SK-N-SH treated with all-trans-retinoic acid at 6 μM for 48 hours (cell line): ENCODE results near the gene TIPIN.

ENCODE experiments used
- ATAC-seq: fragments of 200-7000 bp; cut with Tn5 transposase; 3 replicates; pipeline ENCODE4 v1.9.1; 2020; ENCODE audit warnings: mild to moderate bottlenecking, moderate library complexity
- ARNTL ChIP-seq: fragments of 450-650 bp; formaldehyde crosslinking; IDR thresholded peaks from 2 replicates; pipeline ENCODE4 v1.5.0; 2020; ENCODE audit warnings: low read depth, mild to moderate bottlenecking, moderate library complexity, borderline replicate concordance
- BACH2 ChIP-seq: fragments of 250-450 bp; sonication (Bioruptor Pico); IDR thresholded peaks from 2 replicates; pipeline ENCODE4 v1.9.0; 2021; ENCODE audit warnings: mild to moderate bottlenecking, borderline replicate concordance
- CSDC2 ChIP-seq: fragments of 250-450 bp; sonication (Bioruptor Pico); IDR thresholded peaks from 2 replicates; pipeline ENCODE4 v1.5.0; 2020; ENCODE audit warnings: mild to moderate bottlenecking, moderate library complexity
- ESRRG ChIP-seq: fragments of 250-450 bp; sonication (Bioruptor Pico); IDR thresholded peaks from 2 replicates; pipeline ENCODE4 v1.6.1; 2021; ENCODE audit warnings: mild to moderate bottlenecking
- GLIS3 ChIP-seq: fragments of 250-450 bp; sonication (Bioruptor Pico); IDR thresholded peaks from 2 replicates; pipeline ENCODE4 v1.5.0; 2020; ENCODE audit warnings: mild to moderate bottlenecking, moderate library complexity
- ISL1 ChIP-seq: fragments of 250-450 bp; sonication (Bioruptor Pico); IDR thresholded peaks from 2 replicates; pipeline ENCODE4 v2.1.2; 2022; ENCODE audit warnings: mild to moderate bottlenecking, moderate library complexity
- OSR1 ChIP-seq: fragments of 250-450 bp; sonication (Bioruptor Pico); IDR thresholded peaks from 2 replicates; pipeline ENCODE4 v1.8.0; 2022; ENCODE audit warnings: moderate library complexity, mild to moderate bottlenecking, inconsistent platforms
- RARB ChIP-seq: fragments of 250-450 bp; sonication (Bioruptor Pico); IDR thresholded peaks from 2 replicates; pipeline ENCODE4 v1.8.0; 2021; ENCODE audit warnings: mild to moderate bottlenecking, moderate library complexity
- SNAI2 ChIP-seq: fragments of 250-450 bp; sonication (Bioruptor Pico); IDR thresholded peaks from 2 replicates; pipeline ENCODE4 v1.5.0; 2020; ENCODE audit warnings: mild to moderate bottlenecking, moderate library complexity
- TCF4 ChIP-seq: fragments of 250-450 bp; sonication (Bioruptor Pico); IDR thresholded peaks from 2 replicates; pipeline ENCODE4 v1.8.0; 2021; ENCODE audit warnings: mild to moderate bottlenecking, moderate library complexity, borderline replicate concordance
- TOX ChIP-seq: fragments of 250-450 bp; sonication (Bioruptor Pico); IDR thresholded peaks from 2 replicates; pipeline ENCODE4 v1.8.0; 2021; ENCODE audit warnings: mild to moderate bottlenecking, moderate library complexity, borderline replicate concordance
- ZC3H10 ChIP-seq: fragments of 250-450 bp; sonication (Bioruptor Pico); IDR thresholded peaks from 2 replicates; pipeline ENCODE4 v1.5.1; 2021; ENCODE audit warnings: mild to moderate bottlenecking, moderate library complexity
- ZFP3 ChIP-seq: fragments of 250-450 bp; sonication (Bioruptor Pico); IDR thresholded peaks from 2 replicates; pipeline ENCODE4 v1.5.0; 2020; ENCODE audit warnings: mild to moderate bottlenecking, moderate library complexity
- ZFP30 ChIP-seq: fragments of 450-650 bp; formaldehyde crosslinking; IDR thresholded peaks from 2 replicates; pipeline ENCODE4 v1.5.0; 2022; ENCODE audit warnings: mild to moderate bottlenecking, moderate library complexity
- ZNF565 ChIP-seq: fragments of 450-650 bp; formaldehyde crosslinking; conservative IDR thresholded peaks from 2 replicates; pipeline ENCODE4 v1.5.0; 2020; ENCODE audit warnings: low read depth, mild to moderate bottlenecking, moderate library complexity
- ZNF70 ChIP-seq: fragments of 450-650 bp; formaldehyde crosslinking; IDR thresholded peaks from 2 replicates; pipeline ENCODE4 v1.5.0; 2020; ENCODE audit warnings: mild to moderate bottlenecking, moderate library complexity
- TF ChIP-seq, protein P1 (sequence below): fragments of 250-450 bp; sonication (Bioruptor Pico); IDR thresholded peaks from 2 replicates; pipeline ENCODE4 v1.5.1; 2020; ENCODE audit warnings: low read depth, mild to moderate bottlenecking, moderate library complexity
- TF ChIP-seq, protein P2 (sequence below): fragments of 250-450 bp; sonication (Bioruptor Pico); IDR thresholded peaks from 2 replicates; pipeline ENCODE4 v1.5.1; 2021; ENCODE audit warnings: mild to moderate bottlenecking, moderate library complexity
- TF ChIP-seq, protein P3 (sequence below): fragments of 250-450 bp; sonication (Bioruptor Pico); IDR thresholded peaks from 2 replicates; pipeline ENCODE4 v1.5.0; 2020; ENCODE audit warnings: mild to moderate bottlenecking, moderate library complexity
- TF ChIP-seq, protein P4 (sequence below): fragments of 250-450 bp; sonication (Bioruptor Pico); IDR thresholded peaks from 2 replicates; pipeline ENCODE4 v1.8.0; 2020; ENCODE audit warnings: mild to moderate bottlenecking, moderate library complexity, borderline replicate concordance
- TF ChIP-seq, protein P5 (sequence below): fragments of 250-450 bp; sonication (Bioruptor Pico); IDR thresholded peaks from 2 replicates; pipeline ENCODE4 v1.8.0; 2021; ENCODE audit warnings: low read depth, mild to moderate bottlenecking, moderate library complexity, borderline replicate concordance

The TIPIN gene

DNA sequence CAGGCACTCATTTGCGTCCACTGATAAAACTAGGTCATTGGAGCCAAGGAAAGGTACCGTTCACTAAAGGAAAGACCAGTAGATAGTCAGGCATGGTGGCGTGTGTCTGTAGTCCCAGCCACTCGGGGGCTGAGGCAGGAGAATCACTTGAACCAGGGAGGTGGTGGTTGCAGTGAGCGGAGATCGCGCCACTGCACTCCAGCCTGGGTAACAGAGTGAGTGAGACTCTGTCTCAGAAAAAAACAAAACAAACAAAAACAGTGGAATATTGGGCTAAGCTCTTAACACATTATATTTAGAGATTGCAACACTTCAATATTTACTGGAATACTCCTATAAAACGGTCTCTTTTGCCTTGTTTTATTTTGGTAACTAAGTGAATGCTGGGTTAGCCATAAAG is 47.6 kb upstream of the TIPIN start (continued):
- TF ChIP-seq, protein P1, sequence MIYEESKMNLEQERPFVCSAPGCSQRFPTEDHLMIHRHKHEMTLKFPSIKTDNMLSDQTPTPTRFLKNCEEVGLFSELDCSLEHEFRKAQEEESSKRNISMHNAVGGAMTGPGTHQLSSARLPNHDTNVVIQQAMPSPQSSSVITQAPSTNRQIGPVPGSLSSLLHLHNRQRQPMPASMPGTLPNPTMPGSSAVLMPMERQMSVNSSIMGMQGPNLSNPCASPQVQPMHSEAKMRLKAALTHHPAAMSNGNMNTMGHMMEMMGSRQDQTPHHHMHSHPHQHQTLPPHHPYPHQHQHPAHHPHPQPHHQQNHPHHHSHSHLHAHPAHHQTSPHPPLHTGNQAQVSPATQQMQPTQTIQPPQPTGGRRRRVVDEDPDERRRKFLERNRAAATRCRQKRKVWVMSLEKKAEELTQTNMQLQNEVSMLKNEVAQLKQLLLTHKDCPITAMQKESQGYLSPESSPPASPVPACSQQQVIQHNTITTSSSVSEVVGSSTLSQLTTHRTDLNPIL (CRISPR knock-in tag), result no peak
- no peak for TF ChIP-seq ZNF565

DNA sequence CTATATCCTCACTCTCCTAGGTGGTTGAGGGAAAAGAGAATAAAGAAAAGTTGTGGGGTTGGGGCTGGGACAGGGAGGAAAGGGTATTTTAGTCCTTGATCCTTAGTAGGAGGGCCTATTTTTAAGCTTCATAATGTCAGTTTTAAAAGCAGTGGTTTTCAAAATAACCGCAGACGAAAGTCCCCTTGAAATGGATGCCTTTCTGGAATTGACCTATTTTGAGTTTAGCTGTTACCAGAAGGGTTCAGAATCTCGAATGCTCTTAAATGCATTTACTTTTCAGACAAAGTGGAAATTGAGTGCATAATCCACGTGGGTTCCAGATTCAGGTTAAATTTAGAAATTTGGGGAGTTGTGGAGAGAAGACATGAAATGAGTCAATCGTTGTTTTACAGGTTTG is 46.8 kb upstream of the TIPIN start:
- ATAC-seq, result no peak
- TF ChIP-seq ESRRG (CRISPR knock-in tag) (no peak), TOX (CRISPR knock-in tag) (no peak), GLIS3 (CRISPR knock-in tag) (no peak), ZFP3 (no peak), ZC3H10 (CRISPR knock-in tag) (no peak), ZFP30 (CRISPR knock-in tag) (no peak), ARNTL (CRISPR knock-in tag) (no peak)

DNA sequence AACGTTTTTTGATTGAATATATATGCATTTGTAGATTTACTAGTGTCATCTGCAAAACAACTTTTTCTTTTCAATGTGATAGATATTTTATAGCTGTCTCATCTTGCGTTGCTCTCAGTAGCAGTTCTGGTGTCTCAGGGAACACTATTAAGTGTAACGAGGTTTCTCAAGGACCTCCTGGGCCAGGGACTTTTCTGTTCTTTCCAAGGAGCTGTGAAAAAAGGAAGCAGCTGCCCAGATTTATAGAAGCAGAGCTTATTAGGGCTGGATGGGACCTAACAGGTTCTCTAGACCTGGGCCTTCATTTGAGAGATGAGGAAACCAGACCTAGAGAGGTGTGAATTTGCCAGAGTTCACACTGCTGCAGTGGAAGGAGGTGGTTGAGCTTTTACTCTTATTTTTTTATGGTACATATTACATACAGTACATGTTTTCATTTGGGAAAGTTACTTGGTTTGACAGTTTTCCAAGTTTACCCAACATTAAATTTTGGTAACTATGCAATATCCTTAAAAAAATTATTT is 46.3 kb upstream of the TIPIN start:
- TF ChIP-seq ZFP3 (no peak), ISL1 (no peak), GLIS3 (CRISPR knock-in tag) (no peak), ZFP30 (CRISPR knock-in tag) (no peak), BACH2 (CRISPR knock-in tag) (no peak), ESRRG (CRISPR knock-in tag) (no peak), OSR1 (no peak), CSDC2 (no peak), TCF4 (no peak), RARB (no peak), ARNTL (CRISPR knock-in tag) (no peak), TOX (CRISPR knock-in tag) (no peak), ZNF565 (no peak)
- TF ChIP-seq, protein P1 (CRISPR knock-in tag), result no peak
- TF ChIP-seq, protein P2, sequence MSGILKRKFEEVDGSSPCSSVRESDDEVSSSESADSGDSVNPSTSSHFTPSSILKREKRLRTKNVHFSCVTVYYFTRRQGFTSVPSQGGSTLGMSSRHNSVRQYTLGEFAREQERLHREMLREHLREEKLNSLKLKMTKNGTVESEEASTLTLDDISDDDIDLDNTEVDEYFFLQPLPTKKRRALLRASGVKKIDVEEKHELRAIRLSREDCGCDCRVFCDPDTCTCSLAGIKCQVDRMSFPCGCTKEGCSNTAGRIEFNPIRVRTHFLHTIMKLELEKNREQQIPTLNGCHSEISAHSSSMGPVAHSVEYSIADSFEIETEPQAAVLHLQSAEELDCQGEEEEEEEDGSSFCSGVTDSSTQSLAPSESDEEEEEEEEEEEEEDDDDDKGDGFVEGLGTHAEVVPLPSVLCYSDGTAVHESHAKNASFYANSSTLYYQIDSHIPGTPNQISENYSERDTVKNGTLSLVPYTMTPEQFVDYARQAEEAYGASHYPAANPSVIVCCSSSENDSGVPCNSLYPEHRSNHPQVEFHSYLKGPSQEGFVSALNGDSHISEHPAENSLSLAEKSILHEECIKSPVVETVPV (CRISPR knock-in tag), result no peak
- TF ChIP-seq, protein P3, sequence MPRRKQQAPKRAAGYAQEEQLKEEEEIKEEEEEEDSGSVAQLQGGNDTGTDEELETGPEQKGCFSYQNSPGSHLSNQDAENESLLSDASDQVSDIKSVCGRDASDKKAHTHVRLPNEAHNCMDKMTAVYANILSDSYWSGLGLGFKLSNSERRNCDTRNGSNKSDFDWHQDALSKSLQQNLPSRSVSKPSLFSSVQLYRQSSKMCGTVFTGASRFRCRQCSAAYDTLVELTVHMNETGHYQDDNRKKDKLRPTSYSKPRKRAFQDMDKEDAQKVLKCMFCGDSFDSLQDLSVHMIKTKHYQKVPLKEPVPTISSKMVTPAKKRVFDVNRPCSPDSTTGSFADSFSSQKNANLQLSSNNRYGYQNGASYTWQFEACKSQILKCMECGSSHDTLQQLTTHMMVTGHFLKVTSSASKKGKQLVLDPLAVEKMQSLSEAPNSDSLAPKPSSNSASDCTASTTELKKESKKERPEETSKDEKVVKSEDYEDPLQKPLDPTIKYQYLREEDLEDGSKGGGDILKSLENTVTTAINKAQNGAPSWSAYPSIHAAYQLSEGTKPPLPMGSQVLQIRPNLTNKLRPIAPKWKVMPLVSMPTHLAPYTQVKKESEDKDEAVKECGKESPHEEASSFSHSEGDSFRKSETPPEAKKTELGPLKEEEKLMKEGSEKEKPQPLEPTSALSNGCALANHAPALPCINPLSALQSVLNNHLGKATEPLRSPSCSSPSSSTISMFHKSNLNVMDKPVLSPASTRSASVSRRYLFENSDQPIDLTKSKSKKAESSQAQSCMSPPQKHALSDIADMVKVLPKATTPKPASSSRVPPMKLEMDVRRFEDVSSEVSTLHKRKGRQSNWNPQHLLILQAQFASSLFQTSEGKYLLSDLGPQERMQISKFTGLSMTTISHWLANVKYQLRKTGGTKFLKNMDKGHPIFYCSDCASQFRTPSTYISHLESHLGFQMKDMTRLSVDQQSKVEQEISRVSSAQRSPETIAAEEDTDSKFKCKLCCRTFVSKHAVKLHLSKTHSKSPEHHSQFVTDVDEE, result no peak
- no peak for ATAC-seq

DNA sequence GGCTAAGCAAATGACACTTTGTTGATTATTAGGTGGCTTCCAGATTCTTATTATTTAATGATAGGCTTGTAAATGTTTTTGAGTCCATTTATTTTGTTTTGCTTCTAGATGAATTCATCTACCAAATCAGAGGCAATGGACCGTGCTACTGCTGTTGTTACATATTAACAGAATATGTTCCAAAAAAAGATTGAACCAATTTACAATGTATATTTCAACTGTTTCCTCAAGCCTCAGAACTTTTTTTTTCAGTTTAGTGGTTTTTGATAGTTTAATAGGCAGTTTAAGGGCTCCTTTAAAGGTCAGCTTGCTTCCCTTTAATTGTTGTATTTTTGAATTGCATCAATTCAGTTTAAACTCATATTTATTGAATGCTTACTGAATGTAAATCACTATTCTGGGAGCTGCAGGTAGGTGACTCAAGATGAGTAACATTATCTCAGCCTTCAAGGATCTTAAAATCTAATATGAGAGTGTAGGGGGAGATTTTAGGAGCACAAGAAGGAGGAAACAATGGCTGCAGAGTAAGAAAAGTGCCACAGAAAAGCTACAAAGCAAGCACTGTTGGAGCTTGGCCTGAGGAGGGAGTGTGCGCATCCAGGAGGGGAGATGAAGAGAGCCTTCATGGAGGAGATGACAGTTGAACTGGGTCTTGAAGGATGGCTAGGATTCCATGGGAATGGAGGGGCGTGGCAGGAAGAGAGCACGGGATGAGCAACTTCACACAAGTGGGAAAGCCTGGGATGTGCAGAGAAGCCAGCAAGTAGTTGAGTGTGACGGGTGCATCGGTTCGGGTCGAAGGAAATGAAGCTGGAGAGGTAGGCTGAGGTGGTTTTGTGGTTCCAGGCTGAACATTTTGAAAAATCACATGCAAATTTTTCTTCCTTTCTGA is 44.9 kb upstream of the TIPIN start:
- ATAC-seq, result peak; percentile 49; the same call in 2 of the 3 replicates
- TF ChIP-seq SNAI2 (no peak), ZFP3 (peak; percentile 91)
- TF ChIP-seq, all 23 proteins: peak for 1

DNA sequence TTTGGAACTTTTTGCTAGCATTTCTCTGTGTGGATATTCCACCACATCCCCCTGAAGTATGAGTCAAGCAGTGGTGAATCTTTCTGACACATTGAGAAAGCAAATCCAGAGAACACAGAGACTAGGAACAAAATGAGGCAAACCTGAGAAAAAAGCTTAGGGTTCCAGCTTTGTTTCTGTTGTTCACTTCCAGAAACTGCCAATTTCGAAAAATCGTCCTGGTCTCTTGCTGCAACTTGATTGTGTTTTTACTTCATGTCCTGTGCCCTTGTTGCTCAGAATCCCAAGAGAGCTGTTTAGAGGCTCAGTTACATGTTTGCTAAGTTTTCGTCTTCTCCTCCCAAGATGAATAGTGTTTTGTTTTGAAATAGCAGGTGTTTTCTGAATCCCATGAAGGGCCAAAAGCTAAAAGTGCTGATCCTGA is 43.9 kb upstream of the TIPIN start:
- TF ChIP-seq, protein P4, sequence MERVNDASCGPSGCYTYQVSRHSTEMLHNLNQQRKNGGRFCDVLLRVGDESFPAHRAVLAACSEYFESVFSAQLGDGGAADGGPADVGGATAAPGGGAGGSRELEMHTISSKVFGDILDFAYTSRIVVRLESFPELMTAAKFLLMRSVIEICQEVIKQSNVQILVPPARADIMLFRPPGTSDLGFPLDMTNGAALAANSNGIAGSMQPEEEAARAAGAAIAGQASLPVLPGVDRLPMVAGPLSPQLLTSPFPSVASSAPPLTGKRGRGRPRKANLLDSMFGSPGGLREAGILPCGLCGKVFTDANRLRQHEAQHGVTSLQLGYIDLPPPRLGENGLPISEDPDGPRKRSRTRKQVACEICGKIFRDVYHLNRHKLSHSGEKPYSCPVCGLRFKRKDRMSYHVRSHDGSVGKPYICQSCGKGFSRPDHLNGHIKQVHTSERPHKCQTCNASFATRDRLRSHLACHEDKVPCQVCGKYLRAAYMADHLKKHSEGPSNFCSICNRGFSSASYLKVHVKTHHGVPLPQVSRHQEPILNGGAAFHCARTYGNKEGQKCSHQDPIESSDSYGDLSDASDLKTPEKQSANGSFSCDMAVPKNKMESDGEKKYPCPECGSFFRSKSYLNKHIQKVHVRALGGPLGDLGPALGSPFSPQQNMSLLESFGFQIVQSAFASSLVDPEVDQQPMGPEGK, result no peak
- no peak for TF ChIP-seq TOX (CRISPR knock-in tag)
- no peak for TF ChIP-seq OSR1
- TF ChIP-seq TCF4, result no peak
- no peak for TF ChIP-seq ZC3H10 (CRISPR knock-in tag)
- TF ChIP-seq, protein P5, sequence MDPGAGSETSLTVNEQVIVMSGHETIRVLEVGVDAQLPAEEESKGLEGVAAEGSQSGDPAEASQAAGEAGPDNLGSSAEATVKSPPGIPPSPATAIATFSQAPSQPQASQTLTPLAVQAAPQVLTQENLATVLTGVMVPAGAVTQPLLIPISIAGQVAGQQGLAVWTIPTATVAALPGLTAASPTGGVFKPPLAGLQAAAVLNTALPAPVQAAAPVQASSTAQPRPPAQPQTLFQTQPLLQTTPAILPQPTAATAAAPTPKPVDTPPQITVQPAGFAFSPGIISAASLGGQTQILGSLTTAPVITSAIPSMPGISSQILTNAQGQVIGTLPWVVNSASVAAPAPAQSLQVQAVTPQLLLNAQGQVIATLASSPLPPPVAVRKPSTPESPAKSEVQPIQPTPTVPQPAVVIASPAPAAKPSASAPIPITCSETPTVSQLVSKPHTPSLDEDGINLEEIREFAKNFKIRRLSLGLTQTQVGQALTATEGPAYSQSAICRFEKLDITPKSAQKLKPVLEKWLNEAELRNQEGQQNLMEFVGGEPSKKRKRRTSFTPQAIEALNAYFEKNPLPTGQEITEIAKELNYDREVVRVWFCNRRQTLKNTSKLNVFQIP (CRISPR knock-in tag), result no peak
- TF ChIP-seq SNAI2, result no peak
- TF ChIP-seq ZNF565, result no peak
- no peak for TF ChIP-seq ZNF70
- TF ChIP-seq CSDC2, result no peak
- TF ChIP-seq ARNTL (CRISPR knock-in tag), result no peak
- TF ChIP-seq, all 23 proteins: peak for 0
- no peak for ATAC-seq
